Muscle layer of colon (tissue), 2 donors: ENCODE results near the gene SIGLEC15.
"Not testable (repeated sequence)": the region's sequence is repeated elsewhere in the genome, so short reads cannot be mapped to it uniquely, and the experiment has no call there.

Experiments used
- H3K27ac ChIP-seq: one replicate; pipeline ENCODE4 v1.7.0; 2013; ENCODE audit warnings: low read depth, mild to moderate bottlenecking, low read length, moderate library complexity
- H3K27me3 ChIP-seq, 2 donors: one replicate each; pipeline ENCODE4 v1.7.0; 2013; ENCODE audit warnings: low read length in 2 of 2, mild to moderate bottlenecking in 2 of 2; ENCODE audit not compliant: insufficient read depth in 2 of 2, control insufficient read depth in 1 of 2
- H3K36me3 ChIP-seq: one replicate; pipeline ENCODE4 v1.7.0; 2013; ENCODE audit warnings: mild to moderate bottlenecking, low read length; ENCODE audit not compliant: insufficient read depth
- H3K4me1 ChIP-seq: one replicate; pipeline ENCODE4 v1.7.0; 2013; ENCODE audit warnings: mild to moderate bottlenecking, low read length; ENCODE audit not compliant: insufficient read depth
- H3K4me3 ChIP-seq, 2 donors: one replicate each; pipeline ENCODE4 v1.7.0; 2013; ENCODE audit warnings: low read length in 2 of 2, low read depth in 1 of 2, mild to moderate bottlenecking in 1 of 2, moderate library complexity in 1 of 2
- H3K9ac ChIP-seq: one replicate; pipeline ENCODE4 v1.7.0; 2013; ENCODE audit warnings: low read length
- H3K9me3 ChIP-seq: one replicate; pipeline ENCODE4 v1.7.0; 2013; ENCODE audit warnings: mild to moderate bottlenecking, low read length
- donor health status: abdominal sarcoma.
- donor health status: Adenocarcinoma of cecum.

SIGLEC15 gene

GRCh38 chr18:45792506-45793263 lies 32.8 kb upstream of the SIGLEC15 start:
- H3K4me1 ChIP-seq = no peaks in the 10 kb centered on the region
- no peaks in the 10 kb centered on the region for H3K27me3 ChIP-seq
- H3K9ac ChIP-seq = no peak overlapping the region
- H3K36me3 ChIP-seq = no peaks in the 10 kb centered on the region
- H3K27ac ChIP-seq = no peak overlapping the region
- no peaks in the 10 kb centered on the region for H3K9me3 ChIP-seq
- no peak overlapping the region for H3K4me3 ChIP-seq

- no peak overlapping the region for H3K4me3 ChIP-seq
- H3K9ac ChIP-seq = no peak overlapping the region
- no peaks in the 10 kb centered on the region for H3K36me3 ChIP-seq
- H3K27me3 ChIP-seq = no peaks in the 10 kb centered on the region
- no peak overlapping the region for H3K27ac ChIP-seq
- H3K9me3 ChIP-seq = no peaks in the 10 kb centered on the region
- no peaks in the 10 kb centered on the region for H3K4me1 ChIP-seq
Measured at GRCh38 chr18:45793264-45793965, 32.1 kb upstream of the SIGLEC15 start.

GRCh38 chr18:45801416-45802004 lies 24.0 kb upstream of the SIGLEC15 start:
- no peak overlapping the region for H3K4me3 ChIP-seq
- no peaks in the 10 kb centered on the region for H3K36me3 ChIP-seq
- H3K9ac ChIP-seq = no peak overlapping the region
- H3K27ac ChIP-seq = no peak overlapping the region
- no peaks in the 10 kb centered on the region for H3K27me3 ChIP-seq
- peaks cover 7% of the 10 kb centered on the region for H3K9me3 ChIP-seq
- no peaks in the 10 kb centered on the region for H3K4me1 ChIP-seq

GRCh38 chr18:45802814-45803492 lies 22.5 kb upstream of the SIGLEC15 start:
- Histone ChIP-seq H3K27me3 (no peaks in the 10 kb centered on the region), H3K4me3 (no peak overlapping the region), H3K4me1 (no peaks in the 10 kb centered on the region), H3K36me3 (no peaks in the 10 kb centered on the region), H3K27ac (no peak overlapping the region), H3K9me3 (peaks cover 7% of the 10 kb centered on the region), H3K9ac (no peak overlapping the region)

- no peaks in the 10 kb centered on the region for H3K36me3 ChIP-seq
- no peak overlapping the region for H3K27ac ChIP-seq
- no peak overlapping the region for H3K9ac ChIP-seq
- H3K4me1 ChIP-seq = no peaks in the 10 kb centered on the region
- peaks cover 7% of the 10 kb centered on the region for H3K9me3 ChIP-seq
- H3K27me3 ChIP-seq = no peaks in the 10 kb centered on the region
- H3K4me3 ChIP-seq = no peak overlapping the region
Measured at GRCh38 chr18:45805551-45805950, 19.9 kb upstream of the SIGLEC15 start.

GRCh38 chr18:45806226-45806625 lies 19.2 kb upstream of the SIGLEC15 start:
- Histone ChIP-seq H3K4me1 (no peaks in the 10 kb centered on the region), H3K9ac (no peak overlapping the region), H3K9me3 (peaks cover 7% of the 10 kb centered on the region), H3K27me3 (no peaks in the 10 kb centered on the region), H3K4me3 (no peak overlapping the region), H3K27ac (no peak overlapping the region), H3K36me3 (no peaks in the 10 kb centered on the region)

GRCh38 chr18:45807144-45807543 lies 18.3 kb upstream of the SIGLEC15 start:
- not testable (repeated sequence) for H3K9me3 ChIP-seq, H3K4me1 ChIP-seq, H3K27me3 ChIP-seq, H3K9ac ChIP-seq, H3K27ac ChIP-seq, H3K4me3 ChIP-seq, H3K36me3 ChIP-seq

GRCh38 chr18:45814733-45815132 lies 10.7 kb upstream of the SIGLEC15 start:
- not testable (repeated sequence) for H3K9ac ChIP-seq, H3K27ac ChIP-seq, H3K4me3 ChIP-seq, H3K9me3 ChIP-seq, H3K36me3 ChIP-seq, H3K27me3 ChIP-seq, H3K4me1 ChIP-seq

GRCh38 chr18:45817543-45817942 lies 7.9 kb upstream of the SIGLEC15 start:
- no peaks in the 10 kb centered on the region for H3K9me3 ChIP-seq
- no peak overlapping the region for H3K27ac ChIP-seq
- no peak overlapping the region for H3K4me3 ChIP-seq
- no peaks in the 10 kb centered on the region for H3K4me1 ChIP-seq
- no peaks in the 10 kb centered on the region for H3K36me3 ChIP-seq
- H3K9ac ChIP-seq = no peak overlapping the region
- no peaks in the 10 kb centered on the region for H3K27me3 ChIP-seq

GRCh38 chr18:45818765-45819164 lies 6.7 kb upstream of the SIGLEC15 start:
- H3K4me1 ChIP-seq, H3K9ac ChIP-seq, H3K4me3 ChIP-seq, H3K9me3 ChIP-seq, H3K27ac ChIP-seq, H3K36me3 ChIP-seq, H3K27me3 ChIP-seq: not testable (repeated sequence)

GRCh38 chr18:45820106-45820745 lies 5.2 kb upstream of the SIGLEC15 start:
- Histone ChIP-seq H3K27ac (no peak overlapping the region), H3K4me1 (no peaks in the 10 kb centered on the region), H3K4me3 (no peak overlapping the region), H3K27me3 (no peaks in the 10 kb centered on the region), H3K9ac (no peak overlapping the region), H3K36me3 (no peaks in the 10 kb centered on the region), H3K9me3 (no peaks in the 10 kb centered on the region)
